Measurements from ENCODE around the gene PHF2.
A peak's percentile ranks its signal among the peaks of the same experiment; 100 is the strongest.

PHF2 gene

GRCh38 chr9:93566408-93567270 is 9.7 kb upstream of the PHF2 start:
- Histone ChIP-seq H3K27ac (replicated peaks) (peak overlapping the region; percentile 86), H3K4me3 (replicated peaks; ENCODE audit: insufficient read depth, low read length) (peak overlapping the region; percentile 37), H3K27me3 (ENCODE audit: insufficient read depth, poor library complexity, severe bottlenecking) (no peaks in the 10 kb centered on the region)
- TF ChIP-seq POLR2AphosphoS5 (IDR thresholded peaks at IDR 0.05; ENCODE audit: low read depth) (peak; percentile 83), SPI1 (IDR thresholded peaks at IDR 0.05; ENCODE audit: borderline replicate concordance, low read depth) (peak; percentile 39; the same call in 1 of the 2 replicates), REST (IDR thresholded peaks at IDR 0.05; ENCODE audit: insufficient replicate concordance, low read depth) (no peak), GABPA (IDR thresholded peaks at IDR 0.05; ENCODE audit: low read depth) (0 out of 2 replicates have a peak, but pooled peaks have one; percentile 11)
- TF ChIP-seq, protein P1, sequence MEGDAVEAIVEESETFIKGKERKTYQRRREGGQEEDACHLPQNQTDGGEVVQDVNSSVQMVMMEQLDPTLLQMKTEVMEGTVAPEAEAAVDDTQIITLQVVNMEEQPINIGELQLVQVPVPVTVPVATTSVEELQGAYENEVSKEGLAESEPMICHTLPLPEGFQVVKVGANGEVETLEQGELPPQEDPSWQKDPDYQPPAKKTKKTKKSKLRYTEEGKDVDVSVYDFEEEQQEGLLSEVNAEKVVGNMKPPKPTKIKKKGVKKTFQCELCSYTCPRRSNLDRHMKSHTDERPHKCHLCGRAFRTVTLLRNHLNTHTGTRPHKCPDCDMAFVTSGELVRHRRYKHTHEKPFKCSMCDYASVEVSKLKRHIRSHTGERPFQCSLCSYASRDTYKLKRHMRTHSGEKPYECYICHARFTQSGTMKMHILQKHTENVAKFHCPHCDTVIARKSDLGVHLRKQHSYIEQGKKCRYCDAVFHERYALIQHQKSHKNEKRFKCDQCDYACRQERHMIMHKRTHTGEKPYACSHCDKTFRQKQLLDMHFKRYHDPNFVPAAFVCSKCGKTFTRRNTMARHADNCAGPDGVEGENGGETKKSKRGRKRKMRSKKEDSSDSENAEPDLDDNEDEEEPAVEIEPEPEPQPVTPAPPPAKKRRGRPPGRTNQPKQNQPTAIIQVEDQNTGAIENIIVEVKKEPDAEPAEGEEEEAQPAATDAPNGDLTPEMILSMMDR (IDR thresholded peaks at IDR 0.05; ENCODE audit: insufficient read depth, low read length): peak; percentile 66
- DNase-seq (ENCODE audit: low read depth in 1 of 2, low spot score in 1 of 2): peak; percentile 91 to 96

- TF ChIP-seq REST (IDR thresholded peaks at IDR 0.05; ENCODE audit: insufficient replicate concordance, low read depth) (no peak), POLR2AphosphoS5 (IDR thresholded peaks at IDR 0.05; ENCODE audit: low read depth) (no peak), SPI1 (IDR thresholded peaks at IDR 0.05; ENCODE audit: borderline replicate concordance, low read depth) (no peak), GABPA (IDR thresholded peaks at IDR 0.05; ENCODE audit: low read depth) (no peak)
- TF ChIP-seq, protein P1 (IDR thresholded peaks at IDR 0.05; ENCODE audit: insufficient read depth, low read length): no peak
- no peaks in the 10 kb centered on the region for H3K27me3 ChIP-seq (ENCODE audit: insufficient read depth, poor library complexity, severe bottlenecking)
- H3K4me3 ChIP-seq (replicated peaks; ENCODE audit: insufficient read depth, low read length): peak overlapping the region; percentile 37
- H3K27ac ChIP-seq (replicated peaks): peak overlapping the region; percentile 86
- DNase-seq (ENCODE audit: low read depth in 1 of 2, low spot score in 1 of 2): no peak
Measured at GRCh38 chr9:93567271-93567959, 9.0 kb upstream of the PHF2 start.

DNA sequence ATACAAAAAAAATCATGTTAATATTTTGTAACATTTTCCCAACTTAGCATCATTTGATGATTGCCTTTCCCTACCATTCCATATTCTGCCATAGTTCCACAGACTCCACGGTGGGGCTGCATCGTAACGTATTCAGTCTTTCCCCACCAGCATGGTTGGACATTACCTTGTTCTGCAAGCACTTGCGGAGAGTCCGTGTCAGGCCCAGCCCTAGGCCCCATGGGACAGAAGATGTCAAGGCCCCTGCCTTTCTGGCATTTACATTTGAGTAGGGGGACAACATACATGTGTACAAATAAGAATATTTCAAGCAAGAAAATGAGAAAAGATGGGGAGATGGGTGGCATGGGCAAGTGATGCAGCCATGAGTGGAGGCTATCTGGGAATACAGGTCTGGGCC is 8.2 kb upstream of the PHF2 start:
- Histone ChIP-seq H3K4me3 (replicated peaks; ENCODE audit: insufficient read depth, low read length) (no peak overlapping the region), H3K27me3 (ENCODE audit: insufficient read depth, poor library complexity, severe bottlenecking) (no peaks in the 10 kb centered on the region), H3K27ac (replicated peaks) (no peak overlapping the region)
- no peak for DNase-seq (ENCODE audit: low read depth in 1 of 2, low spot score in 1 of 2)
- TF ChIP-seq GABPA (IDR thresholded peaks at IDR 0.05; ENCODE audit: low read depth) (no peak), REST (IDR thresholded peaks at IDR 0.05; ENCODE audit: insufficient replicate concordance, low read depth) (no peak), SPI1 (IDR thresholded peaks at IDR 0.05; ENCODE audit: borderline replicate concordance, low read depth) (no peak), POLR2AphosphoS5 (IDR thresholded peaks at IDR 0.05; ENCODE audit: low read depth) (no peak)
- TF ChIP-seq, protein P1 (IDR thresholded peaks at IDR 0.05; ENCODE audit: insufficient read depth, low read length): no peak
